ENCODE measurements around the gene GPBAR1. TPM values are rescaled to one million over a fixed set of nuclear protein-coding genes. Genes with fewer than 3 reads are reported as not detected.

The GPBAR1 gene
- total and polyA plus RNA-seq, 9 of the 15 experiments (the other 6 are each of a cell fraction or from before 2014, with no cell fraction given) = not detected

- TF ChIP-seq, protein P1, sequence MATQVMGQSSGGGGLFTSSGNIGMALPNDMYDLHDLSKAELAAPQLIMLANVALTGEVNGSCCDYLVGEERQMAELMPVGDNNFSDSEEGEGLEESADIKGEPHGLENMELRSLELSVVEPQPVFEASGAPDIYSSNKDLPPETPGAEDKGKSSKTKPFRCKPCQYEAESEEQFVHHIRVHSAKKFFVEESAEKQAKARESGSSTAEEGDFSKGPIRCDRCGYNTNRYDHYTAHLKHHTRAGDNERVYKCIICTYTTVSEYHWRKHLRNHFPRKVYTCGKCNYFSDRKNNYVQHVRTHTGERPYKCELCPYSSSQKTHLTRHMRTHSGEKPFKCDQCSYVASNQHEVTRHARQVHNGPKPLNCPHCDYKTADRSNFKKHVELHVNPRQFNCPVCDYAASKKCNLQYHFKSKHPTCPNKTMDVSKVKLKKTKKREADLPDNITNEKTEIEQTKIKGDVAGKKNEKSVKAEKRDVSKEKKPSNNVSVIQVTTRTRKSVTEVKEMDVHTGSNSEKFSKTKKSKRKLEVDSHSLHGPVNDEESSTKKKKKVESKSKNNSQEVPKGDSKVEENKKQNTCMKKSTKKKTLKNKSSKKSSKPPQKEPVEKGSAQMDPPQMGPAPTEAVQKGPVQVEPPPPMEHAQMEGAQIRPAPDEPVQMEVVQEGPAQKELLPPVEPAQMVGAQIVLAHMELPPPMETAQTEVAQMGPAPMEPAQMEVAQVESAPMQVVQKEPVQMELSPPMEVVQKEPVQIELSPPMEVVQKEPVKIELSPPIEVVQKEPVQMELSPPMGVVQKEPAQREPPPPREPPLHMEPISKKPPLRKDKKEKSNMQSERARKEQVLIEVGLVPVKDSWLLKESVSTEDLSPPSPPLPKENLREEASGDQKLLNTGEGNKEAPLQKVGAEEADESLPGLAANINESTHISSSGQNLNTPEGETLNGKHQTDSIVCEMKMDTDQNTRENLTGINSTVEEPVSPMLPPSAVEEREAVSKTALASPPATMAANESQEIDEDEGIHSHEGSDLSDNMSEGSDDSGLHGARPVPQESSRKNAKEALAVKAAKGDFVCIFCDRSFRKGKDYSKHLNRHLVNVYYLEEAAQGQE (IDR thresholded peaks at IDR 0.05; ENCODE audit: borderline replicate concordance) = no peak
- TF ChIP-seq, protein P1 (CRISPR knock-in tag; IDR thresholded peaks at IDR 0.05; ENCODE audit: low read depth) = no peak
- TF ChIP-seq ZBED1 (IDR thresholded peaks at IDR 0.05) (no peak), DDX20 (tag; IDR thresholded peaks at IDR 0.05; ENCODE audit: low read depth) (no peak), FOXJ3 (CRISPR knock-in tag; IDR thresholded peaks at IDR 0.05) (no peak), FOXJ2 (tag; IDR thresholded peaks at IDR 0.05) (no peak), SREBF2 (CRISPR knock-in tag; IDR thresholded peaks at IDR 0.05) (no peak), ZNF561 (CRISPR knock-in tag; conservative IDR thresholded peaks at IDR 0.05) (no peak), LCOR (CRISPR knock-in tag; IDR thresholded peaks at IDR 0.05) (no peak), ZNF184 (CRISPR knock-in tag; IDR thresholded peaks at IDR 0.05) (no peak), ZBTB33 (CRISPR knock-in tag; IDR thresholded peaks at IDR 0.05) (no peak), SLC30A9 (CRISPR knock-in tag; IDR thresholded peaks at IDR 0.05) (no peak), POLR2AphosphoS2 (IDR thresholded peaks at IDR 0.05; ENCODE audit: low read length) (no peak), NFE2 (IDR thresholded peaks at IDR 0.05; ENCODE audit: low read depth) (no peak)
- TF ChIP-seq, protein P2, sequence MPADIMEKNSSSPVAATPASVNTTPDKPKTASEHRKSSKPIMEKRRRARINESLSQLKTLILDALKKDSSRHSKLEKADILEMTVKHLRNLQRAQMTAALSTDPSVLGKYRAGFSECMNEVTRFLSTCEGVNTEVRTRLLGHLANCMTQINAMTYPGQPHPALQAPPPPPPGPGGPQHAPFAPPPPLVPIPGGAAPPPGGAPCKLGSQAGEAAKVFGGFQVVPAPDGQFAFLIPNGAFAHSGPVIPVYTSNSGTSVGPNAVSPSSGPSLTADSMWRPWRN (IDR thresholded peaks at IDR 0.05; ENCODE audit: low read depth) = no peak
Measured at GRCh38 chr2:218233543-218233942, 27.3 kb upstream of the GPBAR1 start (continued).

All from K562 (cell line).